ENCODE data around the gene HOXA6. TPM values are rescaled to one million over a fixed set of nuclear protein-coding genes. Genes with fewer than 3 reads are reported as not detected.
A peak's percentile ranks its signal among the peaks of the same experiment; 100 is the strongest.

HOXA6 gene
- total RNA-seq (22.0 TPM), polyA plus RNA-seq (ENCODE audit: insufficient read depth, low read depth, low replicate concordance) (1.1 TPM)
- long read RNA-seq, donor 1, transcript HOXA6-201 (2 exons, 989 nt): major isoform, 7 of 7 reads
- long read RNA-seq, donor 1, partial matches to known transcripts: 0 of 7 reads
- long read RNA-seq, donor 1, other reads (novel, unspliced or antisense): 0 of 7 reads
- long read RNA-seq, donor 2, transcript HOXA6-201 (2 exons, 989 nt): major isoform, 8 of 8 reads
- long read RNA-seq, donor 2, partial matches to known transcripts: 0 of 8 reads
- long read RNA-seq, donor 2, other reads (novel, unspliced or antisense): 0 of 8 reads
- long read RNA-seq, donor 3, partial matches to known transcripts: 0 of 4 reads
- long read RNA-seq, donor 3, other reads (novel, unspliced or antisense): 0 of 4 reads
- long read RNA-seq, donor 4, partial matches to known transcripts: 0 of 3 reads
- long read RNA-seq, donor 4, other reads (novel, unspliced or antisense): 0 of 3 reads
- long read RNA-seq, donor 5: 0 reads
- long read RNA-seq, donor 6, partial matches to known transcripts: 0 of 1 reads
- long read RNA-seq, donor 6, other reads (novel, unspliced or antisense): 0 of 1 reads
- long read RNA-seq, donor 7, partial matches to known transcripts: 0 of 1 reads
- long read RNA-seq, donor 7, other reads (novel, unspliced or antisense): 0 of 1 reads
- long read RNA-seq, donor 8, partial matches to known transcripts: 6 of 10 reads
- long read RNA-seq, donor 8, other reads (novel, unspliced or antisense): 0 of 10 reads
- long read RNA-seq, donor 9, partial matches to known transcripts: 0 of 1 reads
- long read RNA-seq, donor 9, other reads (novel, unspliced or antisense): 0 of 1 reads
- long read RNA-seq, donor 10, partial matches to known transcripts: 5 of 9 reads
- long read RNA-seq, donor 10, other reads (novel, unspliced or antisense): 0 of 9 reads

GRCh38 chr7:27147199-27148030 is at the start of gene HOXA6:
Gene HOXA6, minus strand, starts transcription at chr7:27147774. Its CDS starts 25 bp downstream, at chr7:27147749.
- Histone ChIP-seq H3K4me3 (ENCODE audit: low read length in 3 of 3) (peak within 1 kb of the TSS; percentile 56 to 87 (median 83)), H3K36me3 (ENCODE audit: control insufficient read depth in 2 of 3, insufficient read depth in 3 of 3, low read length in 3 of 3) (peaks cover 0 to 2% (median 0%) of the 10 kb centered on the region in 3 donors), H3K27ac (ENCODE audit: low read depth in 2 of 2, low read length in 2 of 2) (peak within 1 kb of the TSS; percentile 97 to 98), H3K9me3 (ENCODE audit: control insufficient read depth in 2 of 3, insufficient read depth in 1 of 3, low read length in 3 of 3) (no peaks in the 10 kb centered on the region), H3K4me1 (ENCODE audit: control insufficient read depth in 2 of 3, insufficient read depth in 2 of 3, low read depth in 1 of 3, low read length in 3 of 3) (peaks cover 0 to 16% (median 10%) of the 10 kb centered on the region in 3 donors), H3K9ac (ENCODE audit: low read length in 3 of 3) (peak within 1 kb of the TSS; percentile 83 to 85 (median 85)), H3K27me3 (ENCODE audit: control insufficient read depth, insufficient read depth, low read length) (no peaks in the 10 kb centered on the region)
- DNase-seq (peak in 4 of 5 donors; percentile 74 to 95 (median 83)), FAIRE-seq (no peak)
- intact Hi-C loops (cut with DNase I): no loop called here
- TF ChIP-seq, protein P1, sequence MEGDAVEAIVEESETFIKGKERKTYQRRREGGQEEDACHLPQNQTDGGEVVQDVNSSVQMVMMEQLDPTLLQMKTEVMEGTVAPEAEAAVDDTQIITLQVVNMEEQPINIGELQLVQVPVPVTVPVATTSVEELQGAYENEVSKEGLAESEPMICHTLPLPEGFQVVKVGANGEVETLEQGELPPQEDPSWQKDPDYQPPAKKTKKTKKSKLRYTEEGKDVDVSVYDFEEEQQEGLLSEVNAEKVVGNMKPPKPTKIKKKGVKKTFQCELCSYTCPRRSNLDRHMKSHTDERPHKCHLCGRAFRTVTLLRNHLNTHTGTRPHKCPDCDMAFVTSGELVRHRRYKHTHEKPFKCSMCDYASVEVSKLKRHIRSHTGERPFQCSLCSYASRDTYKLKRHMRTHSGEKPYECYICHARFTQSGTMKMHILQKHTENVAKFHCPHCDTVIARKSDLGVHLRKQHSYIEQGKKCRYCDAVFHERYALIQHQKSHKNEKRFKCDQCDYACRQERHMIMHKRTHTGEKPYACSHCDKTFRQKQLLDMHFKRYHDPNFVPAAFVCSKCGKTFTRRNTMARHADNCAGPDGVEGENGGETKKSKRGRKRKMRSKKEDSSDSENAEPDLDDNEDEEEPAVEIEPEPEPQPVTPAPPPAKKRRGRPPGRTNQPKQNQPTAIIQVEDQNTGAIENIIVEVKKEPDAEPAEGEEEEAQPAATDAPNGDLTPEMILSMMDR (IDR thresholded peaks at IDR 0.05; ENCODE audit: borderline replicate concordance, extremely low read depth, insufficient read depth): no peak

GRCh38 chr7:27196287-27196767 is 48.8 kb upstream of the HOXA6 start:
- Histone ChIP-seq H3K27me3 (ENCODE audit: control insufficient read depth, insufficient read depth, low read length) (peaks cover 78% of the 10 kb centered on the region), H3K4me1 (ENCODE audit: control insufficient read depth in 2 of 3, insufficient read depth in 2 of 3, low read depth in 1 of 3, low read length in 3 of 3) (peaks cover 0 to 5% (median 2%) of the 10 kb centered on the region in 3 donors), H3K9me3 (ENCODE audit: control insufficient read depth in 2 of 3, insufficient read depth in 1 of 3, low read length in 3 of 3) (no peaks in the 10 kb centered on the region), H3K4me3 (ENCODE audit: low read length in 3 of 3) (no peak overlapping the region), H3K9ac (ENCODE audit: low read length in 3 of 3) (no peak overlapping the region), H3K27ac (ENCODE audit: low read depth in 2 of 2, low read length in 2 of 2) (no peak overlapping the region), H3K36me3 (ENCODE audit: control insufficient read depth in 2 of 3, insufficient read depth in 3 of 3, low read length in 3 of 3) (no peaks in the 10 kb centered on the region)
- FAIRE-seq: no peak
- TF ChIP-seq, protein P1 (IDR thresholded peaks at IDR 0.05; ENCODE audit: borderline replicate concordance, extremely low read depth, insufficient read depth): peak; percentile 82
- DNase-seq: peak; percentile 83 to 92 (median 89)
- intact Hi-C loops (cut with DNase I): no loop called here

DNA sequence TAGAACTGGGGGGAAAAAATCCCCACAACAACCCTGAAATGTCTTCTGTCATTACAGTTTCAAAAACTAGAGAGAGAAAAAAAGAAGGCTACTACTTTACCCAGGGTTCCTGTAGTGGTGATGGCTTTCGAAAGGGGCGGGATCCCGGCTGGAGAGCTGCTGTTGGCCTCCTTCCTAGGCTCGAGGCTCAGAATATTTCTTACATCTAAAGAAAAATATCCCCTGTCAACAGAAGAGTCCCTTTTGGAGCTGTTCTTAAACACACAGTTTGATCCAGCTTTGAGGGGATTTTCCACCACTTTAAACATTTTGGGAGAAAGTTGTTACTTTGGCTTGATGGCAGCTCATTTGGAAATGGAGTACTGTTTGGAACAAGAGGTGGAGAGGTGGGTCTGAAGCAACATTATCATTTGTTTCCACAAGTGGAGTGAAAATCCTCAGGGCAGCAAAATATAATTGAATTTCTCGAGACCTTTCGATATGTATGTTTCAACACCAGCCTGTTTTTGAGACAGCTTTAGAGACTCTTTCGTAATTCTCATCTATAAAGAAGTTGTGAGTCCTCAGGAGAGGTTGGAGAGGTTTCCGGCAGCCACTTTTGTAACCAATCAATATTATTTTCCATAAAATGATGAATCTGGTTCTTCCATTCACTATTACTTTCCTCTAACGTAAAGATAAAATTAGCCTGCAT is 47.3 kb upstream of the HOXA6 start:
- H3K36me3 ChIP-seq (ENCODE audit: control insufficient read depth in 2 of 3, insufficient read depth in 3 of 3, low read length in 3 of 3): no peaks in the 10 kb centered on the region
- no peaks in the 10 kb centered on the region for H3K4me1 ChIP-seq (ENCODE audit: control insufficient read depth in 2 of 3, insufficient read depth in 2 of 3, low read depth in 1 of 3, low read length in 3 of 3)
- intact Hi-C loops (cut with DNase I): no loop called here
- no peak overlapping the region for H3K9ac ChIP-seq (ENCODE audit: low read length in 3 of 3)
- H3K27me3 ChIP-seq (ENCODE audit: control insufficient read depth, insufficient read depth, low read length): peaks cover 71% of the 10 kb centered on the region
- TF ChIP-seq, protein P1 (IDR thresholded peaks at IDR 0.05; ENCODE audit: borderline replicate concordance, extremely low read depth, insufficient read depth): no peak
- H3K4me3 ChIP-seq (ENCODE audit: low read length in 3 of 3): no peak overlapping the region
- FAIRE-seq (no peak), DNase-seq (peak in 3 of 5 donors; percentile 15 to 24 (median 15))
- H3K27ac ChIP-seq (ENCODE audit: low read depth in 2 of 2, low read length in 2 of 2): no peak overlapping the region
- no peaks in the 10 kb centered on the region for H3K9me3 ChIP-seq (ENCODE audit: control insufficient read depth in 2 of 3, insufficient read depth in 1 of 3, low read length in 3 of 3)

Data from kidney (tissue), 22 donors.